Keratinocyte (primary cell): ENCODE results near the gene GRHPR. TPM values are rescaled to one million over a fixed set of nuclear protein-coding genes. Genes with fewer than 3 reads are reported as not detected.

Experiments used
- DNase-seq: peaks from one replicate; pipeline ENCODE4 v3.0.0-alpha.2; 2011; ENCODE audit warnings: low read depth, missing footprints, low spot score
- FAIRE-seq: peaks from 2 replicates; lab custom pipeline; 2011; peaks lifted over from hg19 to GRCh38; lab: Jason Lieb, UNC
- H2AFZ ChIP-seq: 2 replicates; pipeline ENCODE4 v1.6.0; 2012; ENCODE audit warnings: low read length, control low read depth, inconsistent platforms; ENCODE audit not compliant: control insufficient read depth
- H3K27ac ChIP-seq: 2 replicates; pipeline ENCODE4 v1.5.1; 2011; ENCODE audit warnings: low read length; ENCODE audit not compliant: control insufficient read depth, insufficient read depth
- H3K27me3 ChIP-seq: 3 replicates; pipeline ENCODE4 v1.6.0; 2011; ENCODE audit warnings: low read length; ENCODE audit not compliant: control insufficient read depth, insufficient read depth; ENCODE audit errors: extremely low read depth
- H3K36me3 ChIP-seq, 2 experiments: 2 replicates in 1 of 2; 3 replicates in 1 of 2; pipeline ENCODE4 v1.5.1; 2011; ENCODE audit warnings: low read length in 2 of 2, mild to moderate bottlenecking in 1 of 2; ENCODE audit not compliant: control insufficient read depth in 2 of 2, insufficient read depth in 2 of 2; ENCODE audit errors: extremely low read depth in 1 of 2
- H3K4me1 ChIP-seq: 3 replicates; pipeline ENCODE4 v1.5.1; 2011; ENCODE audit warnings: low read length; ENCODE audit not compliant: control insufficient read depth, insufficient read depth; ENCODE audit errors: extremely low read depth
- H3K4me2 ChIP-seq: 3 replicates; pipeline ENCODE4 v1.6.0; 2011; ENCODE audit warnings: low read depth, low read length; ENCODE audit not compliant: control insufficient read depth, insufficient read depth; ENCODE audit errors: extremely low read depth
- H3K4me3 ChIP-seq, 3 experiments: fragments of 200-600 bp in 1 of 3; sonication (generic) in 1 of 3; 2 replicates in 2 of 3; 3 replicates in 1 of 3; pipeline ENCODE4 v1.5.1; 2011 to 2016; ENCODE audit warnings: low read length in 3 of 3, mild to moderate bottlenecking in 3 of 3, control low read depth in 2 of 3, inconsistent platforms in 1 of 3, low read depth in 1 of 3, mixed read lengths in 1 of 3, mixed run types in 1 of 3, moderate library complexity in 1 of 3; ENCODE audit not compliant: control insufficient read depth in 2 of 3, insufficient read depth in 2 of 3; ENCODE audit errors: extremely low read depth in 1 of 3
- H3K79me2 ChIP-seq: 2 replicates; pipeline ENCODE4 v1.6.0; 2012; ENCODE audit warnings: low read length; ENCODE audit not compliant: control insufficient read depth, insufficient read depth
- H3K9ac ChIP-seq: 3 replicates; pipeline ENCODE4 v1.6.0; 2011; ENCODE audit warnings: low read length; ENCODE audit not compliant: control insufficient read depth, insufficient read depth; ENCODE audit errors: extremely low read depth
- H3K9me1 ChIP-seq: 3 replicates; pipeline ENCODE4 v1.6.0; 2011; ENCODE audit warnings: low read length; ENCODE audit not compliant: control insufficient read depth, insufficient read depth; ENCODE audit errors: extremely low read depth
- H3K9me3 ChIP-seq: 2 replicates; pipeline ENCODE4 v1.5.1; 2012; ENCODE audit warnings: low read depth, low read length; ENCODE audit not compliant: control insufficient read depth
- H4K20me1 ChIP-seq: 3 replicates; pipeline ENCODE4 v1.6.0; 2011; ENCODE audit warnings: low read length; ENCODE audit not compliant: control insufficient read depth, insufficient read depth; ENCODE audit errors: extremely low read depth
- CTCF ChIP-seq, 3 experiments: IDR thresholded peaks in 1 of 3; conservative IDR thresholded peaks in 1 of 3; optimal IDR thresholded peaks in 1 of 3; 2 replicates in 2 of 3; 3 replicates in 1 of 3; pipeline versions ENCODE3 to v1.5.1; 2011; ENCODE audit warnings: low read length in 3 of 3, mild to moderate bottlenecking in 3 of 3, moderate library complexity in 2 of 3, control low read depth in 1 of 3, inconsistent platforms in 1 of 3; ENCODE audit not compliant: insufficient read depth in 2 of 3; ENCODE audit errors: extremely low read depth in 1 of 3
- EZH2 ChIP-seq: IDR thresholded peaks from one replicate; pipeline ENCODE4 v1.6.1; 2012; ENCODE audit warnings: inconsistent platforms, mild to moderate bottlenecking, low read length, moderate library complexity
- dilution Hi-C: fragments of 300-500 bp; cut with MboI; formaldehyde crosslinking; loops from one replicate; pipeline ENCODE4 v1.7.0; 2020; ENCODE audit warnings: low sequenced_read_pairs; ENCODE audit not compliant: extremely low pct_ligation_motif_present
- polyA plus RNA-seq, 5 experiments: library from polyadenylated mRNA; depleted of rRNA in 3 of 5; stranded (reverse) in 3 of 5; stranded (forward) in 1 of 5; unstranded in 1 of 5; fragments of >200 nt; gene quantifications; 1 replicate in 1 of 5; 2 replicates in 3 of 5; 3 replicates in 1 of 5; pipeline versions ENCODE4 v1.2.1 to v1.2.3, GENCODE V29; 2011 to 2012; ENCODE audit warnings: missing spikeins in 2 of 5, low read depth in 1 of 5, low replicate concordance in 1 of 5

GRHPR gene
- polyA plus RNA-seq, 1 donor (not counting 4 experiments of a cell fraction or from before 2014, with no cell fraction given): 116 TPM

- Histone ChIP-seq H3K36me3 (no peaks in the 10 kb centered on the region), H3K27ac (peak overlapping the region; percentile 23), H3K4me1 (peaks cover 46% of the 10 kb centered on the region), H3K9me1 (no peaks in the 10 kb centered on the region), H3K9me3 (no peaks in the 10 kb centered on the region), H3K27me3 (no peaks in the 10 kb centered on the region), H3K79me2 (no peaks in the 10 kb centered on the region), H3K9ac (peak overlapping the region; percentile 45), H4K20me1 (no peaks in the 10 kb centered on the region), H3K4me2 (peak overlapping the region; percentile 66), H3K4me3 (no peak overlapping the region), H2AFZ (no peak overlapping the region)
- TF ChIP-seq EZH2 (no peak), CTCF (optimal IDR thresholded peaks at IDR 0.05 in 1 of 3, IDR thresholded peaks at IDR 0.05 in 1 of 3, conservative IDR thresholded peaks at IDR 0.05 in 1 of 3; ENCODE audit: extremely low read depth in 1 of 3, insufficient read depth in 2 of 3, low read length in 3 of 3) (no peak)
- DNase-seq (no peak), FAIRE-seq (no peak)
- dilution Hi-C loops: loop anchor here (25.0 kb wide), 1 partner anchor 101 kb away; no protein-coding TSS in a partner anchor
Measured at GRCh38 chr9:37413311-37413710, 9.2 kb upstream of the GRHPR start.

GRCh38 chr9:37414503-37414943, 8.0 kb upstream of the GRHPR start:
- H3K4me3 ChIP-seq: no peak overlapping the region
- DNase-seq (no peak), FAIRE-seq (no peak)
- H3K4me2 ChIP-seq: no peak overlapping the region
- no peak overlapping the region for H3K27ac ChIP-seq
- H3K27me3 ChIP-seq: no peaks in the 10 kb centered on the region
- H3K9me1 ChIP-seq: no peaks in the 10 kb centered on the region
- no peaks in the 10 kb centered on the region for H4K20me1 ChIP-seq
- TF ChIP-seq CTCF (optimal IDR thresholded peaks at IDR 0.05 in 1 of 3, IDR thresholded peaks at IDR 0.05 in 1 of 3, conservative IDR thresholded peaks at IDR 0.05 in 1 of 3; ENCODE audit: extremely low read depth in 1 of 3, insufficient read depth in 2 of 3, low read length in 3 of 3): no peak
- no peak for TF ChIP-seq EZH2
- H3K9ac ChIP-seq: peak overlapping the region; percentile 12
- H3K79me2 ChIP-seq: no peaks in the 10 kb centered on the region
- dilution Hi-C loops: loop anchor here (25.0 kb wide), 1 partner anchor 102 kb away; no protein-coding TSS in a partner anchor
- no peaks in the 10 kb centered on the region for H3K9me3 ChIP-seq
- H3K36me3 ChIP-seq: no peaks in the 10 kb centered on the region
- no peak overlapping the region for H2AFZ ChIP-seq
- H3K4me1 ChIP-seq: peaks cover 52% of the 10 kb centered on the region
